GM12873 (cell line): ENCODE data around the gene GPR162.

Experiments used
- TF ChIP-seq, protein P1 (sequence below): IDR thresholded peaks from 2 replicates; pipeline ENCODE4 v1.5.1; 2012; ENCODE audit warnings: low read depth, mild to moderate bottlenecking, moderate library complexity, low read length, control low read depth; ENCODE audit not compliant: insufficient read depth; ENCODE audit errors: missing control alignments

GPR162 gene

DNA sequence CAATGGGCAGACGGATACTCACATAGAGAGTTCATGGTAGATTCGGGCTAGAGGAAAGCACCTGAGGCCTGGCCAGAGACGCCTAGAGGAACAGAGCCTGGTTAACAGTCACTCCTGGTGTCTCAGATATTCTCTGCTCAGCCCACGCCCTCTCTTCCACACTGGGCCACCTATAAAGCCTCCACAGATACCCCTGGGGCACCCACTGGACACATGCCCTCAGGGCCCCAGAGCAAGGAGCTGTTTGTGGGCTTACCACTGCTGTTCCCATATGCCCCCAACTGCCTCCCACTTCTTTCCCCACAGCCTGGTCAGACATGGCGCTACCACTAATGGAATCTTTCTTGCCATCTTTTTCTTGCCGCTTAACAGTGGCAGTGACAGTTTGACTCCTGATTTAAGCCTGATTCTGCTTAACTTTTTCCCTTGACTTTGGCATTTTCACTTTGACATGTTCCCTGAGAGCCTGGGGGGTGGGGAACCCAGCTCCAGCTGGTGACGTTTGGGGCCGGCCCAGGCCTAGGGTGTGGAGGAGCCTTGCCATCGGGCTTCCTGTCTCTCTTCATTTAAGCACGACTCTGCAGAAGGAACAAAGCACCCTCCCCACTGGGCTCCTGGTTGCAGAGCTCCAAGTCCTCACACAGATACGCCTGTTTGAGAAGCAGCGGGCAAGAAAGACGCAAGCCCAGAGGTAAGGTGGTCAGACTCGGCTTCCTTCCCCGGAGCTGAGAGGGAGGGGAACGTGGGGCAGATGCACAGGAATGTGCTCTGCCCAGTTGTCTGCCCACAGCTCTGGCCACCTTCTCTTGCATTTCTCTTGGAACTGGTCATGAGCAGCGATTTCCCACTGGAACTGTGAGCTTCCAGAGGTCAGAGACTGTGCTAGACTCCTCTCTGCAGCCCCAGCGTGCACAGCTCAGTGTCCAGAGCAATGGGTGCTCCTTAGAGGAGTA is 32.4 kb upstream of the GPR162 start, which contains the start of gene CD4:
Gene CD4, plus strand, starts transcription at position 557 of the 953 bp plus-strand sequence. CDS start 10,611 bp downstream, outside the sequence.
- TF ChIP-seq, protein P1, sequence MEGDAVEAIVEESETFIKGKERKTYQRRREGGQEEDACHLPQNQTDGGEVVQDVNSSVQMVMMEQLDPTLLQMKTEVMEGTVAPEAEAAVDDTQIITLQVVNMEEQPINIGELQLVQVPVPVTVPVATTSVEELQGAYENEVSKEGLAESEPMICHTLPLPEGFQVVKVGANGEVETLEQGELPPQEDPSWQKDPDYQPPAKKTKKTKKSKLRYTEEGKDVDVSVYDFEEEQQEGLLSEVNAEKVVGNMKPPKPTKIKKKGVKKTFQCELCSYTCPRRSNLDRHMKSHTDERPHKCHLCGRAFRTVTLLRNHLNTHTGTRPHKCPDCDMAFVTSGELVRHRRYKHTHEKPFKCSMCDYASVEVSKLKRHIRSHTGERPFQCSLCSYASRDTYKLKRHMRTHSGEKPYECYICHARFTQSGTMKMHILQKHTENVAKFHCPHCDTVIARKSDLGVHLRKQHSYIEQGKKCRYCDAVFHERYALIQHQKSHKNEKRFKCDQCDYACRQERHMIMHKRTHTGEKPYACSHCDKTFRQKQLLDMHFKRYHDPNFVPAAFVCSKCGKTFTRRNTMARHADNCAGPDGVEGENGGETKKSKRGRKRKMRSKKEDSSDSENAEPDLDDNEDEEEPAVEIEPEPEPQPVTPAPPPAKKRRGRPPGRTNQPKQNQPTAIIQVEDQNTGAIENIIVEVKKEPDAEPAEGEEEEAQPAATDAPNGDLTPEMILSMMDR, result no peak

DNA sequence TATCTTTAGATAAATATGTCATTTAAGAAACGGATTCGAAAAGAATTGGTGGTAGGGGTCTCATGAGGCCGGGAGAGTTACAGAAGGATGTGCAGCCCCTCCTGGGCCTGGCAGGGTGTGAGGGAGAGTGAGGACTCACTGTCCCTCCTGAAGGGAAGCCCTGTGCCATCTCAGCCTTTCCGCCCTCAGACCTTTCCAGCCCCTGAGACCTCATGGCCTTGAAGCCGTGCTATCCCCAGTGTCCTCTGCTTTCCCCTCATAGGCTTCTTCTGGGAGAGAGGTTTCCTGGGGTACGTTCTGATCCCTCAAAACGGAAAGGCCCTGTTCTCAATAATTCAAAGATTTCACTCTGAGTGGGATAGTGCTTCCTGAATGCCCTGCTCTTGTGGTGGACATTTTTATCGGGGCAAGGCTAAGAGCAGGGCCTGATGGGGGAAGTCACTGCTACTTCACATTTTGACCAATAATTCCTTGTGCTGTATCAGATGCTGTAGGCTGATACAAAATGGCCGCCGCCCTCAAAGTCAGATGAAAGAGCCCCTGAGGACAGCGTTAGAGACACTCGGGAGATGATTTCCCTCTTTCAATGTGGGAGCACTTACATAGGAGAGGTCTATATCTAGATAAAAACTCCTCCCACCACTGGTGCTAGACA is 31.0 kb upstream of the GPR162 start:
- TF ChIP-seq, protein P1, result no peak

DNA sequence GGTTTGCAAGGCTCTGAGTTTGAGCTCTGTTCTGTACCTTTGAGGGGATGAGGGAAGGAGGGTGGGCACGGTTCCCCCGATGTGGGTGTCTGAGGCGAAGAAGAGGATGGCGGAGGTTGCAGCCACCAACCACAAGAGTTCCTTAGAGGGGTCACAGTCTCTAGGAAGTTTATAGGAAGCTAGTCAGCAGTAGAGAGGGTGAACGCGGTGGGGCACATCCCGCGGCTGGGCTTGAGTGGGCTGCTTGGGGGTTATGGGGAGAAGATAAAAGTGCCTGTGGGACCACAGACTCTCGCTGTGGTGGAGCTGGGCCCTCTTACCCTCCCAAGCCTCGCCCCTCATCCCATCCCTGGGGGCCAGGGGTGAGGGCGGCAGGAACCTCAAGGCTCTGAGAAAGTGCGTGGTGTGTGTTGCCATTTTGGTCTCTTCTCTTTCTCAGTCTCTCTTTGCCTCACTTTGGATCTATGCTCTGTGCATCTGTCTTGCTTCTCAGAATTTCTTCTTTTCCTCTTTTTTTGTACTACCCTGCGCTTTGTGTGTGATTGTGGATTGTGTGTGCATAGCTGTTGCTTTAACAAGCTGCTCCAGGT is 29.6 kb upstream of the GPR162 start:
- TF ChIP-seq, protein P1, result no peak

DNA sequence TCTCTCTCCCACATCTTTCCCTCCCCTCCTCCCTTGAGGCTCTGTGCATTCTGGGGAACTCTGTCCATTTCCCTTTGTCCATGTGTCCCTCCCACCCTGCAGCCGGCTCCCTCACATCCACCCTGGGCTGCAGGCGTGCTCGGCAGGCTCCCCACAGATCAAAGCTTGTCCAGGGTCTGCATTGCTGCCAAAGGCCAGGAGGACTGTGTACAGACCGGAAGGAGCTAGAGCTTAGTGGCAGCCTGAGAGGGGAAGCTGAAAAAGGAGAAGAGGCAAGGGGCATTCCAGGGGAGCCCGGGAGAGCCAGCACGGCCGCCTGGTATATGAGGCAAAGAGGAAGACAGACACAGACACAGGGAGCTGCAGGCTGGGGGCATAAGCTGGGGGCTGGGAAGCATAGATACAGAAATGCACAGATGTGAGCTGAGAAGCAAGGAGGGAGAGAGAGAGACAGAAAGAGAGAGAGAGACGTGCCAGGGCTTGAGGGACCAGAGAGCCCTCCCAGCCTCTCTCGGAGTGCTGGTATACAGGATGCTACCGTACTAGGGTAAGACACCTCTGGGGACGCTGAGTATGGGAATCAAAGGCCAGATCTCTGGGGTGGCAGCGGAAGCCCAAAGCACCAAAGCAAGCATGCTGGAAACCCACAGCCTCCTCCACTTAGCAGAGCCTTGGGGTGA is 29.0 kb upstream of the GPR162 start:
- TF ChIP-seq, protein P1, result no peak

DNA sequence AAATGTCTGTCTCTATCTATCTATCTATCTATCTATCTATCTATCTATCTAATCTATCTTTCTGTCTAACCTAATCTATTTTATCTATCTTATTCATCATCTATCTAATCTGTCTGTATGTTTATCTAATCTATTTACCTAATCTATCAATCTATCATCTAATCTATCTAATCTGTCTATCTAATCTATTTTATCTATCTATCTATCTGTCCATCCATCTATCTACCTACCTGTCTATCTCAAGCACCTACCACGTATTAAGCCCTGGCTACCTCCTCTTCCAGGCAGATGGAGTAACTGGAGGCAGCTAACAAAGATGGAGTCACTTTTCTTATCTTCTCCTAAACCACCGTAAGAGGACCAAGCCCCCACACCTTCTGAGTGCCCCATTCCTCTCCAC is 26.5 kb upstream of the GPR162 start:
- TF ChIP-seq, protein P1, result no peak

DNA sequence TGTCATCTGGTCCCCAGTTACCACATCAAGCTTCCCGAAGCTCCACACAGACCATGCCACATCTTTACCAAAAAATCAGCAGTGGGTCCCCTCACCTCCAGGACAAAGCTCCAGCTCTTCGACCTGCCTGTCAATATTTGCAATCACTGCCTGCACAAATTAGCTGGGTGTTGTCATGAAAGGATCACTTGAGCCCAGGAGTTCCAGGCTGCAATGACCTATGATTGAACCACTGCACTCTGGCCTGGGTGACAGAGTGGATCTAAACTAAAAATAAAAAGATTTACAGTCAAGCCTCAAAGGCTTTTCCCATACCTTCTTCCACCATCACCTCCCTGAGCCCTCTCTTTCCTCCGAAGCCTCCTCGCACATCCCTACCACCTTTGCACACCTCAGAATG is 25.0 kb upstream of the GPR162 start:
- TF ChIP-seq, protein P1, result no peak
